ENCODE data around the gene NKAIN2.

Gene NKAIN2

GRCh38 chr6:124512431-124512830, 708.8 kb downstream of the NKAIN2 start:
- no peak for DNase-seq
- H3K79me2 ChIP-seq (ENCODE audit: low read length): no peaks in the 10 kb centered on the region
- no peak overlapping the region for H3K27ac ChIP-seq (ENCODE audit: low read length)
- no peaks in the 10 kb centered on the region for H3K9me3 ChIP-seq (replicated peaks; ENCODE audit: insufficient read depth, low read length)
- H3K4me1 ChIP-seq (ENCODE audit: low read length): no peaks in the 10 kb centered on the region
- no peak for TF ChIP-seq CTCF (IDR thresholded peaks at IDR 0.05; ENCODE audit: low read length)
- H3K9me2 ChIP-seq (replicated peaks; ENCODE audit: insufficient read depth, low read length): no peaks in the 10 kb centered on the region
- H2AFZ ChIP-seq (ENCODE audit: low read length): no peak overlapping the region
- no peak overlapping the region for H3K4me2 ChIP-seq (ENCODE audit: low read depth, low read length)
- no peaks in the 10 kb centered on the region for H3F3A ChIP-seq (ENCODE audit: insufficient read depth, low read length)
- H3K27me3 ChIP-seq (replicated peaks; ENCODE audit: insufficient read depth, low read length): no peaks in the 10 kb centered on the region
- H3K4me3 ChIP-seq (ENCODE audit: low read length): no peak overlapping the region
- no peaks in the 10 kb centered on the region for H3K36me3 ChIP-seq (replicated peaks; ENCODE audit: insufficient read depth, low read length)
- no peaks in the 10 kb centered on the region for H4K20me1 ChIP-seq (ENCODE audit: insufficient read depth, low read length)
- H3K9ac ChIP-seq (ENCODE audit: low read length): no peak overlapping the region

GRCh38 chr6:124517339-124517738, 713.7 kb downstream of the NKAIN2 start:
- H3K27ac ChIP-seq (ENCODE audit: low read length): no peak overlapping the region
- DNase-seq: no peak
- no peaks in the 10 kb centered on the region for H3K4me1 ChIP-seq (ENCODE audit: low read length)
- no peak overlapping the region for H3K9ac ChIP-seq (ENCODE audit: low read length)
- no peaks in the 10 kb centered on the region for H3K9me2 ChIP-seq (replicated peaks; ENCODE audit: insufficient read depth, low read length)
- H2AFZ ChIP-seq (ENCODE audit: low read length): no peak overlapping the region
- TF ChIP-seq EZH2phosphoT487 (IDR thresholded peaks at IDR 0.05; ENCODE audit: low read length): no peak
- TF ChIP-seq EZH2 (optimal IDR thresholded peaks at IDR 0.05; ENCODE audit: low read depth, low read length): no peak
- no peak for TF ChIP-seq CTCF (IDR thresholded peaks at IDR 0.05; ENCODE audit: low read length)
- H3K4me3 ChIP-seq (ENCODE audit: low read length): no peak overlapping the region
- H3K9me3 ChIP-seq (replicated peaks; ENCODE audit: insufficient read depth, low read length): no peaks in the 10 kb centered on the region
- H3K36me3 ChIP-seq (replicated peaks; ENCODE audit: insufficient read depth, low read length): no peaks in the 10 kb centered on the region
- no peaks in the 10 kb centered on the region for H3K27me3 ChIP-seq (replicated peaks; ENCODE audit: insufficient read depth, low read length)
- H3K4me2 ChIP-seq (ENCODE audit: low read depth, low read length): no peak overlapping the region
- H4K20me1 ChIP-seq (ENCODE audit: insufficient read depth, low read length): no peaks in the 10 kb centered on the region
- no peaks in the 10 kb centered on the region for H3K79me2 ChIP-seq (ENCODE audit: low read length)
- no peaks in the 10 kb centered on the region for H3F3A ChIP-seq (ENCODE audit: insufficient read depth, low read length)

GRCh38 chr6:124520514-124520913, 716.8 kb downstream of the NKAIN2 start:
- no peaks in the 10 kb centered on the region for H3K9me2 ChIP-seq (replicated peaks; ENCODE audit: insufficient read depth, low read length)
- no peaks in the 10 kb centered on the region for H4K20me1 ChIP-seq (ENCODE audit: insufficient read depth, low read length)
- H3K9ac ChIP-seq (ENCODE audit: low read length): no peak overlapping the region
- H3K4me1 ChIP-seq (ENCODE audit: low read length): no peaks in the 10 kb centered on the region
- no peak for DNase-seq
- H3K4me2 ChIP-seq (ENCODE audit: low read depth, low read length): no peak overlapping the region
- no peaks in the 10 kb centered on the region for H3K9me3 ChIP-seq (replicated peaks; ENCODE audit: insufficient read depth, low read length)
- H3K36me3 ChIP-seq (replicated peaks; ENCODE audit: insufficient read depth, low read length): no peaks in the 10 kb centered on the region
- no peaks in the 10 kb centered on the region for H3K27me3 ChIP-seq (replicated peaks; ENCODE audit: insufficient read depth, low read length)
- no peak overlapping the region for H2AFZ ChIP-seq (ENCODE audit: low read length)
- no peak overlapping the region for H3K4me3 ChIP-seq (ENCODE audit: low read length)
- H3K79me2 ChIP-seq (ENCODE audit: low read length): no peaks in the 10 kb centered on the region
- H3K27ac ChIP-seq (ENCODE audit: low read length): no peak overlapping the region
- no peaks in the 10 kb centered on the region for H3F3A ChIP-seq (ENCODE audit: insufficient read depth, low read length)
- no peak for TF ChIP-seq EZH2 (optimal IDR thresholded peaks at IDR 0.05; ENCODE audit: low read depth, low read length)

- Histone ChIP-seq H3K9ac (ENCODE audit: low read length) (no peak overlapping the region), H2AFZ (ENCODE audit: low read length) (no peak overlapping the region), H3K9me3 (replicated peaks; ENCODE audit: insufficient read depth, low read length) (no peaks in the 10 kb centered on the region), H3K4me1 (ENCODE audit: low read length) (no peaks in the 10 kb centered on the region), H3K4me3 (ENCODE audit: low read length) (no peak overlapping the region), H4K20me1 (ENCODE audit: insufficient read depth, low read length) (no peaks in the 10 kb centered on the region), H3K27me3 (replicated peaks; ENCODE audit: insufficient read depth, low read length) (no peaks in the 10 kb centered on the region), H3K9me2 (replicated peaks; ENCODE audit: insufficient read depth, low read length) (no peaks in the 10 kb centered on the region), H3K27ac (ENCODE audit: low read length) (no peak overlapping the region), H3K79me2 (ENCODE audit: low read length) (no peaks in the 10 kb centered on the region), H3F3A (ENCODE audit: insufficient read depth, low read length) (no peaks in the 10 kb centered on the region), H3K4me2 (ENCODE audit: low read depth, low read length) (no peak overlapping the region), H3K36me3 (replicated peaks; ENCODE audit: insufficient read depth, low read length) (no peaks in the 10 kb centered on the region)
- TF ChIP-seq EZH2 (optimal IDR thresholded peaks at IDR 0.05; ENCODE audit: low read depth, low read length) (no peak), CTCF (IDR thresholded peaks at IDR 0.05; ENCODE audit: low read length) (no peak), EZH2phosphoT487 (IDR thresholded peaks at IDR 0.05; ENCODE audit: low read length) (no peak)
- no peak for DNase-seq
Measured at GRCh38 chr6:124522335-124522734, 718.7 kb downstream of the NKAIN2 start.
